Measurements from ENCODE around the gene CERT1. TPM values are rescaled to one million over a fixed set of nuclear protein-coding genes. Genes with fewer than 3 reads are reported as not detected.

The CERT1 gene
- polyA plus RNA-seq, 1 of the 3 experiments (the other 2 are of a cell fraction), result 4.5 TPM

DNA sequence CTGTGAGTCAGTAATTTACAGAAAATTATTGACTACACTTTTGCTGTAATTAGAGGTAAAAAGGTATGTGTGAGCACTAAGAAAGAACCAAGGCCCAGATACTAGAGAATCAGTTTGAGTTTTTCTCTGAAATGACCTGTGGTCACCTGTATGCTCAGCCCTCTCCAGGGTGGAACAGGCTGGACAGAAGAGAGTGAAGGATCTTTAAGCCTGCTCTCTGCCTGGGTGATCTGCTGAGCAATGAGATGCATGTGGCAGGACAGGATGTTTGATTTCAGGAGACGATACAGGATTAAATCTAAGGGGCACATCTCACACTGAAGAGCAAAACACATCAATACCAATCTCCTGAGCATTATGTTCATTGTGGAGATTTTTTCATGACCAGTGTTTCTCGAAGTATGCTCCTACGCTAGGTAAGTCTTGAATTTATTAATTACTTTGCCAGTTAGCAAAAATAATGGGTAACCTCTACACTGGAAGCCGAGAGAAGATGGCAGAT is 148.9 kb downstream of the CERT1 start (continued):
- no peak for TF ChIP-seq RCOR1 (IDR thresholded peaks at IDR 0.05; ENCODE audit: low read length)
- no peak for TF ChIP-seq CHD2 (IDR thresholded peaks at IDR 0.05; ENCODE audit: low read length, partially characterized antibody)
- TF ChIP-seq, protein P1, sequence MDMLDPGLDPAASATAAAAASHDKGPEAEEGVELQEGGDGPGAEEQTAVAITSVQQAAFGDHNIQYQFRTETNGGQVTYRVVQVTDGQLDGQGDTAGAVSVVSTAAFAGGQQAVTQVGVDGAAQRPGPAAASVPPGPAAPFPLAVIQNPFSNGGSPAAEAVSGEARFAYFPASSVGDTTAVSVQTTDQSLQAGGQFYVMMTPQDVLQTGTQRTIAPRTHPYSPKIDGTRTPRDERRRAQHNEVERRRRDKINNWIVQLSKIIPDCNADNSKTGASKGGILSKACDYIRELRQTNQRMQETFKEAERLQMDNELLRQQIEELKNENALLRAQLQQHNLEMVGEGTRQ (IDR thresholded peaks at IDR 0.05; ENCODE audit: borderline replicate concordance, low read depth, low read length), result no peak
- no peak for TF ChIP-seq EP300 (IDR thresholded peaks at IDR 0.05; ENCODE audit: borderline replicate concordance in 1 of 2, low read depth in 1 of 2, low read length in 1 of 2)
- no peak for TF ChIP-seq POLR2AphosphoS5 (IDR thresholded peaks at IDR 0.05; ENCODE audit: low read depth, low read length)
- TF ChIP-seq MEF2A (IDR thresholded peaks at IDR 0.05; ENCODE audit: borderline replicate concordance, low read depth), result no peak

DNA sequence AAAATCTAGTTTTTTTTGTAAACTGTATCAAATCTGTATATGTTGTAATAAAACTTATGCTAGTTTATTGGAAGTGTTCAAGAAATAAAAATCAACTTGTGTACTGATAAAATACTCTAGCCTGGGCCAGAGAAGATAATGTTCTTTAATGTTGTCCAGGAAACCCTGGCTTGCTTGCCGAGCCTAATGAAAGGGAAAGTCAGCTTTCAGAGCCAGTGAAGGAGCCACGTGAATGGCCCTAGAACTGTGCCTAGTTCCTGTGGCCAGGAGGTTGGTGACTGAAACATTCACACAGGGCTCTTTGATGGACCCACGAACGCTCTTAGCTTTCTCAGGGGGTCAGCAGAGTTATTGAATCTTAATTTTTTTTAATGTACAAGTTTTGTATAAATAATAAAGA is 150.1 kb downstream of the CERT1 start:
- POLR2A ChIA-PET, result no interaction called here
- 94% methylated on average over 4 of the region's 4 CpGs for WGBS (ENCODE audit: low lambda C conversion rate)
- H3K36me3 ChIP-seq (replicated peaks in 1 of 2; ENCODE audit: control insufficient read depth in 1 of 2, insufficient read depth in 2 of 2, low read length in 1 of 2), result peaks cover 47 to 58% of the 10 kb centered on the region in 2 experiments

More for the DNA sequence above, 150.1 kb downstream of the CERT1 start:
- Histone ChIP-seq H2AFZ (ENCODE audit: low read depth) (no peak overlapping the region), H3K27me3 (ENCODE audit: insufficient read depth) (no peaks in the 10 kb centered on the region), H3K4me2 (no peak overlapping the region), H3K4me3 (ENCODE audit: low read depth in 2 of 2, low read length in 1 of 2) (no peak overlapping the region), H3K27ac (ENCODE audit: low read depth in 2 of 2, low read length in 1 of 2) (no peak overlapping the region), H3F3A (replicated peaks; ENCODE audit: insufficient read depth) (peaks cover 18% of the 10 kb centered on the region), H3K79me2 (ENCODE audit: insufficient read depth) (no peaks in the 10 kb centered on the region), H3K9me2 (no peaks in the 10 kb centered on the region), H3K4me1 (ENCODE audit: control insufficient read depth in 1 of 2, insufficient read depth in 2 of 2, low read depth in 1 of 2, low read length in 1 of 2) (peaks cover 0 to 5% of the 10 kb centered on the region in 2 experiments; a peak in 1 of 4 replicates), H3K9ac (no peak overlapping the region), H3K9me3 (no peaks in the 10 kb centered on the region), H4K20me1 (ENCODE audit: insufficient read depth) (no peaks in the 10 kb centered on the region)
- TF ChIP-seq YY1 (IDR thresholded peaks at IDR 0.05; ENCODE audit: low read depth) (no peak), GABPA (IDR thresholded peaks at IDR 0.05; ENCODE audit: low read depth) (no peak), FOSL2 (IDR thresholded peaks at IDR 0.05; ENCODE audit: borderline replicate concordance, low read depth) (no peak), ELF1 (IDR thresholded peaks at IDR 0.05) (no peak), RAD21 (IDR thresholded peaks at IDR 0.05; ENCODE audit: low read length) (no peak), EP300 (IDR thresholded peaks at IDR 0.05; ENCODE audit: borderline replicate concordance in 1 of 2, low read depth in 1 of 2, low read length in 1 of 2) (no peak), FOXM1 (IDR thresholded peaks at IDR 0.05; ENCODE audit: low read depth) (no peak), JUND (IDR thresholded peaks at IDR 0.05) (no peak), MXI1 (IDR thresholded peaks at IDR 0.05; ENCODE audit: low read depth, low read length) (no peak), EZH2phosphoT487 (IDR thresholded peaks at IDR 0.05; ENCODE audit: borderline replicate concordance, low read depth) (no peak), TCF12 (IDR thresholded peaks at IDR 0.05) (no peak)
- TF ChIP-seq, protein P2, sequence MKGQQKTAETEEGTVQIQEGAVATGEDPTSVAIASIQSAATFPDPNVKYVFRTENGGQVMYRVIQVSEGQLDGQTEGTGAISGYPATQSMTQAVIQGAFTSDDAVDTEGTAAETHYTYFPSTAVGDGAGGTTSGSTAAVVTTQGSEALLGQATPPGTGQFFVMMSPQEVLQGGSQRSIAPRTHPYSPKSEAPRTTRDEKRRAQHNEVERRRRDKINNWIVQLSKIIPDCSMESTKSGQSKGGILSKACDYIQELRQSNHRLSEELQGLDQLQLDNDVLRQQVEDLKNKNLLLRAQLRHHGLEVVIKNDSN (IDR thresholded peaks at IDR 0.05; ENCODE audit: borderline replicate concordance, low read depth), result no peak
- TF ChIP-seq, protein P3, sequence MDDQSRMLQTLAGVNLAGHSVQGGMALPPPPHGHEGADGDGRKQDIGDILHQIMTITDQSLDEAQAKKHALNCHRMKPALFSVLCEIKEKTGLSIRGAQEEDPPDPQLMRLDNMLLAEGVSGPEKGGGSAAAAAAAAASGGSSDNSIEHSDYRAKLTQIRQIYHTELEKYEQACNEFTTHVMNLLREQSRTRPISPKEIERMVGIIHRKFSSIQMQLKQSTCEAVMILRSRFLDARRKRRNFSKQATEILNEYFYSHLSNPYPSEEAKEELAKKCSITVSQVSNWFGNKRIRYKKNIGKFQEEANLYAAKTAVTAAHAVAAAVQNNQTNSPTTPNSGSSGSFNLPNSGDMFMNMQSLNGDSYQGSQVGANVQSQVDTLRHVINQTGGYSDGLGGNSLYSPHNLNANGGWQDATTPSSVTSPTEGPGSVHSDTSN (IDR thresholded peaks at IDR 0.05), result no peak
- CTCF ChIA-PET, result interaction anchor here (1.0 to 1.2 kb wide), 2 partner anchors 10 to 15 kb away, joined by 3 read pairs; no protein-coding TSS in a partner anchor
- DNase-seq, result no peak

Data from SK-N-SH (cell line).